HG03457 (cell line): ENCODE measurements around the gene PNMA8A.

Source experiments
- ATAC-seq: cut with Tn5 transposase; IDR thresholded peaks from one replicate; pipeline ENCODE4 v1.9.1; 2021; ENCODE audit warnings: moderate number of reproducible peaks; ENCODE audit not compliant: unreplicated experiment

Gene PNMA8A

GRCh38 chr19:46431824-46432223, 39.5 kb downstream of the PNMA8A start:
- ATAC-seq: no peak

GRCh38 chr19:46429999-46430398, 41.4 kb downstream of the PNMA8A start:
- ATAC-seq: no peak

GRCh38 chr19:46428239-46429135, 42.9 kb downstream of the PNMA8A start, which contains the start of gene PNMA8C:
TSS of gene PNMA8C (minus strand) at chr19:46428936. CDS start at chr19:46428359, 577 bp downstream.
- no peak for ATAC-seq

- no peak for ATAC-seq
Observed at GRCh38 chr19:46427518-46428045, 43.8 kb downstream of the PNMA8A start.

- no peak for ATAC-seq
Observed at GRCh38 chr19:46426506-46427162, 44.7 kb downstream of the PNMA8A start.

DNA sequence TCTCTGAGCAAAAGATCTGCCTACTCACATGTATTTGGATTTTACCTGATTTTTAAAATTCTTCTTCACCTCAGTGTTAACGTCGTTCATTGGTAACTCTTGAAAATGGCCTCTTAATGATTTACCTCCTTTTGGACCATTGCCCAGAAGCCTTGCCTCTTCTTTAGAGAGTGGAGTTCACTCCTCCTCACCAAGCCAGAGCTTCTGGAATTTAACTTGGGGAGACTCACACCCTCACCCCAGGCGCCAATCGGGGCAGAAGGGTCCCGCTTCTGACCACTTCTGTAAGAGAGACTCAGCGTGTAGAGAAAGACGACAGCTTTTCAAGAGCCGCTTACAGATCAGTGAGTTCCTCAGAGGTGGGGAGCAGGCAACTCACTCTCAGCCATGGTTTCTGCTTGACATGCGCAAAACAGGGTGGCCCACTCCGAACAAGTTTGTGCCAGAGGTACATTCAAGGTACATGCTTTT, 45.3 kb downstream of the PNMA8A start:
- no peak for ATAC-seq

GRCh38 chr19:46423188-46423587, 48.2 kb downstream of the PNMA8A start:
- ATAC-seq: no peak

DNA sequence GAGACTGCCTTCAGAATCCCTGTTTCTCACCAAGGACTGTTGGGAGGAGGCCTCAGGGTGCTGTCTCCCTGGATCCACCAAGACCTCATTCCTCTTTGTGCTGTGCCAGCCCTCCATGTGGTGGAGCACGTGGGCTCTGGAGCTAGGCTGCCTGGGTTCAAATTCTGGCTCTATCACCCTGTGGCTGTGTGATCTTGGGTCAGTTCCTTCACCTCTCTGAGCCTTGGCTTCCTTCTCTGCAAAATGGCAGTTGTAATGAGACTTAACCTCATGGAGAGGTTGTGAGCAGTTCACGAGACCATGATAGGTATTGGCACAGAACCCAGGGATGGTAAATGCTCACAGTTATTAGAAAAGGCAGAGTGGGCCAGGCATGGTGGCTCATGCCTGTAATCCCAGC, 49.0 kb downstream of the PNMA8A start:
- ATAC-seq: no peak

- ATAC-seq: no peak
Observed at GRCh38 chr19:46420056-46420455, 51.3 kb downstream of the PNMA8A start.
